Osteocyte (in vitro differentiated cells): ENCODE data around the gene FOXA2. TPM values are rescaled to one million over a fixed set of nuclear protein-coding genes. Genes with fewer than 3 reads are reported as not detected.

Source experiments
- DNase-seq: peaks from one replicate; pipeline ENCODE4 v3.0.0; 2021; ENCODE audit warnings: mixed read lengths; ENCODE audit not compliant: unreplicated experiment; ENCODE audit errors: extremely low spot score
- H3K27ac Mint-ChIP-seq: one replicate; pipeline ENCODE4 v1.8.0; 2021; ENCODE audit warnings: mild to moderate bottlenecking, mixed read lengths; ENCODE audit not compliant: unreplicated experiment
- H3K27me3 Mint-ChIP-seq: one replicate; pipeline ENCODE4 v1.8.0; 2021; ENCODE audit warnings: mixed read lengths; ENCODE audit not compliant: unreplicated experiment
- H3K36me3 Mint-ChIP-seq: one replicate; pipeline ENCODE4 v1.8.0; 2021; ENCODE audit warnings: mixed read lengths; ENCODE audit not compliant: unreplicated experiment
- H3K4me1 Mint-ChIP-seq: one replicate; pipeline ENCODE4 v1.8.0; 2021; ENCODE audit warnings: mixed read lengths; ENCODE audit not compliant: unreplicated experiment
- H3K4me3 Mint-ChIP-seq: one replicate; pipeline ENCODE4 v1.8.0; 2021; ENCODE audit warnings: mild to moderate bottlenecking, moderate library complexity, mixed read lengths; ENCODE audit not compliant: unreplicated experiment
- H3K9me3 Mint-ChIP-seq: one replicate; pipeline ENCODE4 v1.8.0; 2021; ENCODE audit warnings: mixed read lengths; ENCODE audit not compliant: unreplicated experiment
- CTCF ChIP-seq: fragments of 200-600 bp; sonication (generic); IDR thresholded peaks from 2 replicates; pipeline ENCODE4 v1.5.0; 2021; ENCODE audit warnings: antibody characterized with exemption, mild to moderate bottlenecking, moderate library complexity
- total RNA-seq: library from RNA; stranded (reverse); gene quantifications from 2 replicates; pipeline ENCODE4 v1.2.1, GENCODE V29; 2021

FOXA2 gene
- total RNA-seq, 1 donor from 2014 or later, result not detected

- H3K4me3 Mint-ChIP-seq, result no peak overlapping the region
- peaks cover 27% of the 10 kb centered on the region for H3K4me1 Mint-ChIP-seq
- no peak for TF ChIP-seq CTCF
- H3K27ac Mint-ChIP-seq, result no peak overlapping the region
- peaks cover 3% of the 10 kb centered on the region for H3K36me3 Mint-ChIP-seq
- DNase-seq, result no peak
- peaks cover 79% of the 10 kb centered on the region for H3K27me3 Mint-ChIP-seq
- no peaks in the 10 kb centered on the region for H3K9me3 Mint-ChIP-seq
These were observed 1.9 kb downstream of the FOXA2 start for GRCh38 chr20:22582386-22582963.

GRCh38 chr20:22581437-22582385 is 2.7 kb downstream of the FOXA2 start:
- peaks cover 3% of the 10 kb centered on the region for H3K36me3 Mint-ChIP-seq
- peak; percentile 79 for DNase-seq
- no peak overlapping the region for H3K27ac Mint-ChIP-seq
- no peaks in the 10 kb centered on the region for H3K9me3 Mint-ChIP-seq
- H3K27me3 Mint-ChIP-seq, result peaks cover 78% of the 10 kb centered on the region
- TF ChIP-seq CTCF, result no peak
- H3K4me1 Mint-ChIP-seq, result peaks cover 27% of the 10 kb centered on the region
- H3K4me3 Mint-ChIP-seq, result no peak overlapping the region

- Mint-ChIP-seq H3K27ac (no peak overlapping the region), H3K27me3 (peaks cover 79% of the 10 kb centered on the region), H3K36me3 (no peaks in the 10 kb centered on the region), H3K9me3 (no peaks in the 10 kb centered on the region), H3K4me3 (no peak overlapping the region), H3K4me1 (peaks cover 28% of the 10 kb centered on the region)
- DNase-seq, result peak; percentile 53
- TF ChIP-seq CTCF, result no peak
These were observed 4.4 kb downstream of the FOXA2 start for GRCh38 chr20:22579711-22580697.

- Mint-ChIP-seq H3K4me3 (peak overlapping the region; percentile 41), H3K9me3 (no peaks in the 10 kb centered on the region), H3K27me3 (peaks cover 85% of the 10 kb centered on the region), H3K27ac (no peak overlapping the region), H3K4me1 (peaks cover 27% of the 10 kb centered on the region), H3K36me3 (no peaks in the 10 kb centered on the region)
- no peak for TF ChIP-seq CTCF
- DNase-seq, result peak; percentile 60
These were observed 5.3 kb downstream of the FOXA2 start for GRCh38 chr20:22579119-22579427.
